BLaER1 treated with 17β-estradiol and CSF1 and Interleukin-3, amounts not matched to agents 10 nM and 100 nM (cell line): ENCODE results near the gene GRHL3.
A peak's percentile ranks its signal among the peaks of the same experiment; 100 is the strongest.

Experiments used
- H3K27ac ChIP-seq, 11 experiments: shearing (Covaris generic); formaldehyde crosslinking; 2 replicates each; pipeline ENCODE4 v1.8.1; 2022
- H3K27me3 ChIP-seq, 11 experiments: shearing (Covaris generic); formaldehyde crosslinking; 2 replicates each; pipeline ENCODE4 v1.8.1; 2022
- H3K36me3 ChIP-seq, 11 experiments: shearing (Covaris generic); formaldehyde crosslinking; 2 replicates each; pipeline ENCODE4 v1.8.1; 2022
- H3K4me1 ChIP-seq, 10 experiments: shearing (Covaris generic); formaldehyde crosslinking; 2 replicates each; pipeline ENCODE4 v1.8.1; 2022
- H3K4me2 ChIP-seq, 11 experiments: shearing (Covaris generic); formaldehyde crosslinking; 2 replicates each; pipeline ENCODE4 v1.8.1; 2022
- H3K4me3 ChIP-seq, 10 experiments: shearing (Covaris generic); formaldehyde crosslinking; 2 replicates each; pipeline ENCODE4 v1.8.1; 2022
- H3K9ac ChIP-seq, 11 experiments: shearing (Covaris generic); formaldehyde crosslinking; 2 replicates each; pipeline ENCODE4 v1.8.1; 2022
- H3K9me3 ChIP-seq, 11 experiments: shearing (Covaris generic); formaldehyde crosslinking; replicated peaks in 1 of 11; 2 replicates each; pipeline ENCODE4 v1.8.1; 2022
- H4K20me1 ChIP-seq, 11 experiments: shearing (Covaris generic); formaldehyde crosslinking; 2 replicates each; pipeline ENCODE4 v1.8.1; 2022
- Cebpa-rat ChIP-seq, 11 experiments: shearing (Covaris generic); IDR thresholded peaks; 2 replicates each; pipeline ENCODE4 v1.8.1; 2022

GRHL3 gene

GRCh38 chr1:24391882-24392603 is 72.9 kb downstream of the GRHL3 start:
- peak overlapping the region in 3 of 11 experiments; percentile 16 to 18 (median 18); a peak in 3 of 22 replicates for H3K9ac ChIP-seq
- H3K4me1 ChIP-seq = peaks cover 0 to 38% (median 12%) of the 10 kb centered on the region in 10 experiments; a peak in 17 of 20 replicates
- H3K4me3 ChIP-seq = no peak overlapping the region
- peak overlapping the region in 10 of 11 experiments; percentile 8 to 74 (median 32); a peak in 17 of 22 replicates for H3K4me2 ChIP-seq
- no peak for TF ChIP-seq Cebpa-rat (IDR thresholded peaks at IDR 0.05)
- no peaks in the 10 kb centered on the region for H3K36me3 ChIP-seq
- no peaks in the 10 kb centered on the region for H3K27me3 ChIP-seq
- H3K9me3 ChIP-seq = no peaks in the 10 kb centered on the region
- no peaks in the 10 kb centered on the region for H4K20me1 ChIP-seq
- peak overlapping the region in 2 of 11 experiments; percentile 4 to 21; a peak in 1 of 22 replicates for H3K27ac ChIP-seq

GRCh38 chr1:24392604-24392946 is 73.4 kb downstream of the GRHL3 start:
- Histone ChIP-seq H3K9ac (no peak overlapping the region), H3K36me3 (no peaks in the 10 kb centered on the region), H3K4me2 (no peak overlapping the region), H3K4me1 (peaks cover 0 to 38% (median 12%) of the 10 kb centered on the region in 10 experiments; a peak in 17 of 20 replicates), H3K27me3 (no peaks in the 10 kb centered on the region), H3K4me3 (no peak overlapping the region), H3K9me3 (no peaks in the 10 kb centered on the region), H4K20me1 (no peaks in the 10 kb centered on the region), H3K27ac (no peak overlapping the region)
- no peak for TF ChIP-seq Cebpa-rat (IDR thresholded peaks at IDR 0.05)

- peaks cover 0 to 34% (median 12%) of the 10 kb centered on the region in 10 experiments; a peak in 17 of 20 replicates for H3K4me1 ChIP-seq
- H3K4me2 ChIP-seq = peak overlapping the region in 2 of 11 experiments; percentile 1 to 2; a peak in 1 of 22 replicates
- no peaks in the 10 kb centered on the region for H3K36me3 ChIP-seq
- TF ChIP-seq Cebpa-rat (IDR thresholded peaks at IDR 0.05) = no peak
- H3K27me3 ChIP-seq = no peaks in the 10 kb centered on the region
- no peaks in the 10 kb centered on the region for H4K20me1 ChIP-seq
- H3K27ac ChIP-seq = no peak overlapping the region
- H3K9me3 ChIP-seq = no peaks in the 10 kb centered on the region
- no peak overlapping the region for H3K4me3 ChIP-seq
- no peak overlapping the region; a peak in 2 of 22 replicates for H3K9ac ChIP-seq
Measured at GRCh38 chr1:24392982-24393650, 74.0 kb downstream of the GRHL3 start.

- H3K9me3 ChIP-seq = no peaks in the 10 kb centered on the region
- H3K4me1 ChIP-seq = peaks cover 0 to 33% (median 12%) of the 10 kb centered on the region in 10 experiments; a peak in 17 of 20 replicates
- no peaks in the 10 kb centered on the region for H3K27me3 ChIP-seq
- no peaks in the 10 kb centered on the region for H4K20me1 ChIP-seq
- peak overlapping the region in 2 of 11 experiments; percentile 1 to 2; a peak in 1 of 22 replicates for H3K4me2 ChIP-seq
- H3K27ac ChIP-seq = no peak overlapping the region
- H3K4me3 ChIP-seq = no peak overlapping the region
- no peak overlapping the region; a peak in 3 of 22 replicates for H3K9ac ChIP-seq
- TF ChIP-seq Cebpa-rat (IDR thresholded peaks at IDR 0.05) = no peak
- no peaks in the 10 kb centered on the region for H3K36me3 ChIP-seq
Measured at GRCh38 chr1:24393892-24394291, 74.7 kb downstream of the GRHL3 start.

GRCh38 chr1:24400065-24400464 is 80.9 kb downstream of the GRHL3 start:
- TF ChIP-seq Cebpa-rat (IDR thresholded peaks at IDR 0.05) = no peak
- Histone ChIP-seq H4K20me1 (no peaks in the 10 kb centered on the region), H3K4me3 (no peak overlapping the region), H3K36me3 (no peaks in the 10 kb centered on the region), H3K27ac (no peak overlapping the region), H3K9ac (no peak overlapping the region), H3K4me1 (no peaks in the 10 kb centered on the region), H3K9me3 (no peaks in the 10 kb centered on the region), H3K27me3 (no peaks in the 10 kb centered on the region), H3K4me2 (no peak overlapping the region)

- Histone ChIP-seq H3K4me1 (no peaks in the 10 kb centered on the region), H3K4me3 (no peak overlapping the region), H3K4me2 (no peak overlapping the region), H3K27ac (no peak overlapping the region), H3K36me3 (no peaks in the 10 kb centered on the region; a peak in 1 of 22 replicates), H3K9ac (no peak overlapping the region), H3K9me3 (peaks cover 12 to 18% (median 14%) of the 10 kb centered on the region in 11 experiments), H4K20me1 (no peaks in the 10 kb centered on the region), H3K27me3 (no peaks in the 10 kb centered on the region)
- no peak for TF ChIP-seq Cebpa-rat (IDR thresholded peaks at IDR 0.05)
Measured at GRCh38 chr1:24403806-24404205, 84.6 kb downstream of the GRHL3 start.
